ENCODE data around the gene PIP5K1A.
"Not testable (repeated sequence)": the region's sequence is repeated elsewhere in the genome, so short reads cannot be mapped to it uniquely, and the experiment has no call there.

PIP5K1A gene

DNA sequence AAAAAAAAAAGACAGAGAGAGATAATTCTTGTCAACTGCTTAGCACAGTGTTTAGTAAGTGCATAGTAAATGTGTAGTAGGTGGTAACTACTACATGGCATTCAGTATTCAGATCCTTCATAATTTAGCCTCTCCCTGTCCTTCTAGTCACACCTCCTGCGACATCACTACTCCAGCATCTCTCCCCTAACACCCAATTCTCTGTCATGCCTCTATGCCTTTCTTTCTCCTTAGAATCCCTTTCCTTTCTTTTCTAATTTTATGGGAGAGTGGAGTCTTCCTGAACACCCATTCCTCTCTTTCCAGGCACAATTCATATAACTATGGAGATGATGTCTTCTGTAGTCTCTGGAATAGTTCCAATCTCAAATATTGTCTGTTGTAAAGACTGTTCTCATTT lies 4.5 kb upstream of the PIP5K1A start:
- DNase-seq: no peak

DNA sequence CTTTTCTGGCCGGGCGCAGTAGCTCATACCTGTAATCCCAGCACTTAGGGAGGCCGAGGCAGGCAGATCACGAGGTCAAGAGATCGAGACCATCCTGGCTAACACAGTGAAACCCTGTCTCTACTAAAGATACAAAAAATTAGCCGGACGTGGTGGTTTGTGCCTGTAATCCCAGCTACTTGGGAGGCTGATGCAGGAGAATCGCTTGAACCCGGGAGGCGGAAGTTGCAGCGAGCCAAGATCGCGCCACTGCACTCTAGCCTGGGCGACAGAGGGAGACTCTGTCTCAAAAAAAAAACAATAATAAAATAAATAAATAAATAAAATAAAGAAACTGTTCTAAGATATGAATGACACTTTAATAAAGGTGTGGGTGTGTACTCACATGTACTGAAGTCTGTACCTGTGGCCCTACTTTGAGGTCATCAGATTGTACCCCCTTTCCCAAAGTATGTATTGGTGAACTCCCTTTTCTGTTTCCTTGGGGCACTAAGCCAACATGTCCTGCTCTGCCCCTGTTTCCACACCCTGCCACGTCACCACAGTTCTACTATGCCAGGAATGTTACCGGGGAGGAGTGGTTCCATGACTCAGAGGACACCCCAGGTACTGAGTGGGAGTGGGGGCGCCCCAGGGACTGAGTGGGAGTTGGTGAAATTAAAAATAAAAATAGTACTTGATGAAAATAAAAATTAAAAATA lies 3.3 kb upstream of the PIP5K1A start:
- not testable (repeated sequence) for DNase-seq

DNA sequence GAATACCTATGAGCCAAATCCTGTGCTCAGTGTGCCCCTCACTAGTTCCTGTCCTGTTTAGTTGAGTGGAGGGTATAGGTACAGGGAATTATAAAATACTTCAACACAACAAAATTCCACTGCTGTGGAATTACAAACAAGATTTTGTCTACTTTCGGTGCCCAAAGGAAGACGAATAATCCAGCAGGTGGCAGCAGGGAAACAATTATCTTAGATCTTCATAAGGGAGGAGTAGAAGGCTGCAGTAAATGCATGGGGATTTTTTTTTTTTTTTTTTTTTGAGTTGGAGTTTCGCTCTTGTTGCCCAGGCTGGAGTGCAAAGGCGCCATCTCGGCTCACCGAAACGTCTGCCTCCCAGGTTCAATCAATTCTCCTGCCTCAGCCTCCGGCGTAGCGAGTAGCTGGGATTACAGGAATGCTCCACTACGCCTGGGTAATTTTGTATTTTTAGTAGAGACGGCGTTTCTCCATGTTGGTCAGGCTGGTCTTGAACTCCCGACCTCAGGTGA lies 2.0 kb upstream of the PIP5K1A start:
- DNase-seq: no peak

DNA sequence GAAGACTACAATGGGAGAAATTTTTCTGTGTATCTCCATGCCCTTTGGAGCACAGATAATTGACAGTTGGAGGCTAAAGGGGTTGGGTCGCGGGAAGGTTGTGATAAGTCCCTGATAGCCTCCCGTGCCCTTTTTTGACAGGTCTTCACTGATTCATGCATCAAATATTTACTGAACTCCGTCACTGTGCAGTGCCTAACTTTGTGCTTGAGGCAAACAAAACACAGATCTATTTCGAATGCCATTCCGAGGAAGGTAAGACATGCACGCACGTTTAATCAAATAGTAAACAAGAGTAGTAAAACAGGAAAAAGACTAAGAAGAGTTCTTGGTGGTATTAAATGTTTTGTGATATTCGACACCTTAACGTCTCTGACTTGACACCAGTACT lies 494 bp upstream of the PIP5K1A start:
- no peak for DNase-seq

DNA sequence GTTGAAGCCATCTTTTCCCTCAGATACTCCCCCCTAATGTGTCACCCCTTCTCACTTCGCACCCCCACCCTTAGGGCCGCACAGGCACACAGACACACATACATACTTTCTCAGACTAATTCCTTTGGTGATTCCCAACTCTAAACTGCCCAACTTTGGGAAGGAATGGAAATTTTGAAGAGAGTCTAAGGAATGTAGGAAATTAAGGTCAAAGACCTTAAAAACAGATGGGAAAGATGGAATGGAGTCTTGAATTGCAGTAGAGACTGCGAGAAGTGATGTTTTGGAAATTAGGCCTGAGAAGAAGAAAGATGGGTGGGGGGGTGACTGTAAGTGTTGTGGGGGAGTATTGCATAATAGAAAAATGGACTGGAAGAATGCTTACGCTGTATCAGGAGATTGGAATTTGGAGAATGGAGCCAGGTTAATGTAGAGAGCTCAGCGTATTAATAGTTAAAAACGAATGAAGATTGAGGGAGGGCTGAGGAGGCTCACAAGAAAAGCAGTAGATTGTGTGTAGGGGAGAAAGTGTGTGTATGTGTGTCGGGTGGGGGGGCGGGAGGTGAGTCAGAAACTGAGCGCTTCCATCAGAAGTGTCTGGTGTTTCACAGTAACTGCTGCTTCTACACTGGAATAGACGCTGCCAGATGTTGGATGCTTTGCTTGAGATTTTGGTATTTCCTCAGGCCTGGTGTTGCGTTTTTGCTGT lies 1.7 kb downstream of the PIP5K1A start:
- no peak for DNase-seq

DNA sequence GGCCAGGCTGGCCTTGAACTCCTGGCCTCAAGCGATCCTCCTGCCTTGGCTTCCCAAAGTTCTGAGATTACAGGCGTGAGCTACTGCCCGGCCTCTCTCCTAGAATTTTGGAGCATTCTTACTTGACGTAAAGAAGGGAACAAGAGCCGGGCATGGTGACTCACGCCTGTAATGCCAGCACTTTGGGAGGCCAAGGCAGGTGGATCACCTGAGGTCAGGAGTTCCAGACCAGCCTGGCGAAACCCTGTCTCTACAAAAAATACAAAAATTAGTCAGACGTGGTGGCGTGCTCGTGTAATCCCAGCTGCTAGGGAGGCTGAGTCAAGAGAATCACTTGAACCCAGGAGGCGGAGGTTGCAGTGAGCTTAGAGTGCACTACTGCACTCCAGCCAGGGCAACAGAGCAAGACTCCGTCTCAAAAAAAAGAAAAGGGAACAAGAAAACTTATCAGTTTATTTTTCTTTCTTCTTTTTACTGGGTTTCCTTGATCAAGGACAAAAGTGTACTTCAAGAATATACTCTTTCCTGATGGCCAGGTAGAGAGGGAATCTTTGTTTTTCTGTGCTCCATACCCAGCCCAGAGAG lies 7.1 kb downstream of the PIP5K1A start:
- not testable (repeated sequence) for DNase-seq

DNA sequence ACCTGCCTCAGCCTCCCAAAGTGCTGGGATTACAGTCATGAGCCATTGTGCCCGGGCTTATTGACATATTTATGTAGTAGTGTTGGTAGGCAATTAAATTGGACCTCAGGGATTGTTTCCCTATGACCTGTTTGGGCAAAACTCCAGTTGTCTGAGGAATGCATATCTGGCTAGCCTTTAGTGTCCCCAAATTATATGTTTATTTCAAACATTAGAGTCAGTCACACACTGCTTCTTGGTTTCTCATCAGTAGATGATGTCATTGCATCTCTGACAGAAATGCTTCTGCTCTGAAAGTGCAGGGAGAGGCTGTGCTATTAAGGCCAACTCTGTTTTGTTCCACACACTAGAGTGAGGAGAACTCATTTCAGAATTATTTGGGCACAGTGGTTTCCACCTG lies 12.5 kb downstream of the PIP5K1A start:
- DNase-seq: no peak

DNA sequence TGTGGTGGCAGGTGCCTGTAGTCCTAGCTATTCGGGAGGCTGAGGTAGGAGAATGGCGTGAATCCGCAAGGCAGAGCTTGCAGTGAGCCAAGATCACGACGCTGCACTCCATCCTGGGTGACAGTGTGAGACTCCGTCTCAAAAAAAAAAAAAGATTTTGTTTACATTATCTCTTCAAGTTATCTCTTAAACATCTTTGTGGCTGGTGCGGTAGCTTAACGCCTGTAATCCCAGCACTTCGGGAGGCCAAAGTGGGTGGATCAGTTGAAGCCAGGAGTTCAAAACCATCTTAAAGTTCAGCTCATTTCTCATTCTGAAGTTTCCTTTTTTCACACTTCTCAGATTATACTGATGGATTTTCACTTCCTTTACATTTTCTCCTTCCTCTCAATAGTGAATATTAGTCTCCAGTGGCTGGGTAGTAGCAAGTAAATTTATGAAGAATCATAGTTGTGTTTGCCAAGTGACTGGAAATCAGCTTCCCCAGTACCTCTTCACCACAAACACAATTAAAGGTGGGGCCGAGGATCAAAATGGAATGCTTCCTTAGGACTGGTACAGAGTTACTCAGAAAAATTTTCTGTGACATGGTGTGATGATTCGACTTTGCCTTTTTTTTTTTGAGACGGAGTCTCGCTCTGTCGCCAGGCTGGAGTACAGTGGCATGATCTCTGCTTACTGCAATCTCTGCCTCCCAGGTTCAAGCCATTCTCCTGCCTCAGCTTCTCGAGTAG lies 13.8 kb downstream of the PIP5K1A start:
- no peak for DNase-seq

DNA sequence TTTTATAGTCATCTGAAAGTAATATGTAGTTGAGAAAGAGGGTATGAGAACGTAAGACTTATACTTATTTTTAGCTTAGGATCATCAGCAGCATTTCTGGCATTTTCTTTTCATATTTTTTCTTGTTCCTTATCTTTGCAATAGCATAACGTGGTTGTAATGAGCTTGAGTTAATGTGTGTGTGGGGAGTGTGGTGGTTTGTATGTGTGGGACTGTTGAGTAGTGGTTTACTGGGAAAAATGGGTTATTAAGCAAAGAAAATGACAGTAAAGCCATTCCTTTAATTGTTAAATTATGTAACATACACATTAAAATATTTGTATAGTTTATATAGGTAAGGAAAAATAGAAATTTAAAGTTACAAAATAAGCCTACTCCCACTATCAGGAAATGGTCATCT lies 15.2 kb downstream of the PIP5K1A start:
- no peak for DNase-seq

DNA sequence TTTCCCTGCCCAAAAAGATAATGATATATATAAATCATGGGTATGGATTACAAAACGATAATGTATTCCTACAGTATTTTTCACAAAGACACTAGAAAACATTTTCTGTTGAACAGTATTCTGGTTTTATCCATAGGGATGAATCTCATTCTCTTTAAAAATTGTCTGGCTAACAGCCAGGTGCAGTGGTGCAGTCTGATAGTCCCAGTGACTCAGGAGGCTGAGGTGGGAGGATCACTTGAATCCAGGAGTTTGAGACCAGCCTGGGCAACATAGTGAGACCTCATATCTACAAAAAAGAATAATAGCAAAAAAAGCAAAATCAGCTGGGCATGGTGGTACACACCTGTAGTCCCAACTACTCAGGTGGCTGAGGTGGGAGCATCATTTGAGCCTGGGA lies 23.3 kb downstream of the PIP5K1A start:
- no peak for DNase-seq

DNA sequence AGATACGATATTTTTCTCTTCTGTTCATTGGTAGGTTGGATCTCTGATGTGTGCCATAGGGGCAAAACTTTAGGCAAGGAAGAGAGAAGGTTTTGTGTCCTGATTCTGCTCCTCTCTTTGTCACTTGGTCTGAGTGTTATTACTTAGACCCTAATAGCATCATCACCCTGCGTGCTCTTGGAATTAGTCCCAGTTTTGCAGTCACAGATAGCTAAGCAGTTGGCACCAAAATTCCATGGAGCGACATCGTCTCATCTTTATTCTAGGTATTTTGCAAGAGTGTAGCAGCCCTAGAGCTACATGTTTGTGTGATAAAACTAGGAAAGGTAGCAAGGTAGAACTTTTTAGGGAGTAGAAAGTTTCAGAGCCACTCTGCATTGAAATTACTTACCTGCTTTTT lies 23.8 kb downstream of the PIP5K1A start:
- DNase-seq: no peak

DNA sequence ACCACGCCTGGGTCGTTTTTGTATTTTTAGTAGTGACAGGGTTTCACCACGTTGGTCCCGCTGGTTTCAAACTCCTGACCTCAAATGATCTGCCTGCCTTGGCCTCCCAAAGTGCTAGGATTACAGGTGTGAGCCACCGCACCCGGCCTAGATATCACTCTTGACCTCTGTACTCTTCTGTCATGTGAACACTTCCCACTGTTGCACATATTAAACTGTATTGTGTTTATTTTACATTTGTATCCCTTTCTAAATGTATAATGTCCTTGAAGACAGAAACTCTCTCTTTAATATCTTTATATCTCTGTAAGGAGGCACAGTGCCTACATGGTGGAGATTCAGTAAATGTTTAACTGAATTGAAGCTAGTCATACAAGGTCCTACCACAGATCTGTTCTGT lies 36.9 kb downstream of the PIP5K1A start:
- DNase-seq: no peak

DNA sequence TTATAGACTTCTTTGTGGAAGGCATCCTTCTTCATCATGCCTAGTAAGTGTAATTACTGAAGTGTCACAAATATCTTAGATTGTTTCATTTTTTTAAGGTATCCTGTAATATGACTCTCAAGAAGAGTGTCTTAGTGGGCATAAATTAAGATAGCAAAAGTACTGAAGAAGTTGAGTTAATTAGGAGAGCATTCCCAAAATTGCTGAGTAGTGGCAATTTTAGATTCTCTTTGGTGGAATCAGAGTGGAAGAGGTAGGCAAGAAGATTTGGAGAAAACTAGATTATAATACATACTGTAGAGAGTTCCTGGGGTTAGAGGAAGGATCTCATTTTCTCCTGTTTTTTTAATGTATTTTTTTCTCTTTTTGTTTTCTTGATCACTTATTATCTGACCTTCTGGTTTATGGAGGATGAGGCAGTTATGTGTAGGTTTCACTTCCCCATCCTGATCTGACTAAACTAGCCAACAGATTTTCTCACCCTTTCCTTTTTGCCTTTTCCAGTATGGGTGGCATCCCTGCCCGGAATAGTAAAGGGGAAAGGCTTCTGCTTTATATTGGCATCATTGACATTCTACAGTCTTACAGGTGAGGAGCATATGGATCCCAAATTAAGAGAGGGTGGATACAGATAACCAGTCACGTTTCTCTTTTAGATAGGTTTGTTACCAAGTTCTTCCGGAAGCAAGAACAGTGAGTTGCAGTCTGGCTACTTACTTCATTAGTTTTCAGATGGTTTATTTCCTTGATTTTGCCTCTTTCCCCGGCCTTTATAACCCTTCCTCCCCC lies 39.5 kb downstream of the PIP5K1A start:
- DNase-seq: no peak

DNA sequence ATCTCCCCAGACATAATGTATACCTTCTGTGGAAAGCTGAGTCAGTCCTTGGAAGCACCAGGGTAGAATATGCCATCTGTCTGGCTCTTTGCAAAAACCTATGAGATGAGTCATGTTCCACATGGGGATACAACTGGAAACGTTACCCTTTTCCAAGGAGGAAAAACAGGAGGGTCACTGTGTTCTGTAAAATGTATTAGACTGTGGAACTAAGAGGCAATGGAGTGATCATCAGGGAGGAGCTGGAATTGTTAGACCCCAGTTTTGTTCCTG lies 40.1 kb downstream of the PIP5K1A start:
- no peak for DNase-seq

DNA sequence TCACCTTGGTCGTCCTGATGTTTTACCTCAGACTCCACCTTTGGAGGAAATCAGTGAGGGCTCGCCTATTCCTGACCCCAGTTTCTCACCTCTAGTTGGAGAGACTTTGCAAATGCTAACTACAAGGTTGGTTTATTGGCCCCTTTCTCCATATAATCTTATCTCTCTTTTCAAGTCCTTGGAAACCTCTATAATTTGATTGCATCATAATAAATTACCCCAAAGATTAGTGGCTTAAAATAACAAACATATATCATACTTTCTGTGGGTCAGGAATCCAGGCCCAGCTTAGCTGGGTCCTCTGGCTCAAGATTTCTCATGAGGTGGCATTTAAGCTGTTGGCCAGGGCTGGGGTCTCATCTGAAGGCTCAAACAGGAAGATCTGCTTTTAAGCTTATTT lies 44.1 kb downstream of the PIP5K1A start:
- no peak for DNase-seq

DNA sequence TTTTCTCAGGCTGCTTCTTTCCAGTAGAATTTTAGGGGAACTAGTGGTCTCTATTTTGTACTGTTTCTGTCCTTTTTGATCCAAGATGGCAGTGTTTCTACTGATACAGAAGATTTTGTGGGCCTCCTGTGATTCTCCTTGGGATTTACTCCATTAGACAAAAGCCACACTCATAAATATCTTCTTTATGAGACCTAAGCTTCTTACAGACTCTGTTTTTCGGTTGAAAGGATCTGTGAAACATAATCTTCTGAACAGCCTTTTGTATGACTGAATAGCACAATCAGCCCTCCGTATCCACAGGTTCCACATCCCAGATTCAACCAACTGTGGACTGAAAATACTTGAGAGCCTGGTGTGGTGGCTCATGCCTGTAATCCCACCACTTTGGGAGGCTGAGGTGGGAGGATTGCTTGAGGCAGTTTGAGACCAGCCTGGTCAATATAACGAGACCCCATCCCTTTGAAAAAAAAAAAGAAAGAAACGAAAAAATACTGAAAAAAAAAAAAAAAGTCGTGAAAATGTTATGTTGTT lies 45.4 kb downstream of the PIP5K1A start:
- DNase-seq: no peak

DNA sequence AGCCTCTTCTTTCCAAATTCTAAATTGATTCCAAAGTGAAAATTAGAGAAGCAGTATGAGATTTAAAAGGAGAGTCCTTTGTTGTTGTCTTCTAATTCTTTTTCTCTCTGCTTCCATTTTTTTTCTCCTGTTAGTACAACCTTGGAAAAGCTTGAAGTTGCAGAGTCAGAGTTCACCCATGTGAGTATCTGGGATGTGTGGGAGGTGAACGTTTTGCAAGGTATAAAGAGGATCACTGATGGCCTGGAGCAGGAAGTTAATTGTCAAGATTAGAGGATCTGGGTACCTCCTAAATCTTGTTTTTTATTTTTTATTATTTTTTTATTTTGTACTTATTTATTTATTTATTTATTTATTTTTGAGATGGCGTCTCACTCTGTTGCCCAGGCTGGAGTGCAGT lies 48.4 kb downstream of the PIP5K1A start:
- DNase-seq: no peak

DNA sequence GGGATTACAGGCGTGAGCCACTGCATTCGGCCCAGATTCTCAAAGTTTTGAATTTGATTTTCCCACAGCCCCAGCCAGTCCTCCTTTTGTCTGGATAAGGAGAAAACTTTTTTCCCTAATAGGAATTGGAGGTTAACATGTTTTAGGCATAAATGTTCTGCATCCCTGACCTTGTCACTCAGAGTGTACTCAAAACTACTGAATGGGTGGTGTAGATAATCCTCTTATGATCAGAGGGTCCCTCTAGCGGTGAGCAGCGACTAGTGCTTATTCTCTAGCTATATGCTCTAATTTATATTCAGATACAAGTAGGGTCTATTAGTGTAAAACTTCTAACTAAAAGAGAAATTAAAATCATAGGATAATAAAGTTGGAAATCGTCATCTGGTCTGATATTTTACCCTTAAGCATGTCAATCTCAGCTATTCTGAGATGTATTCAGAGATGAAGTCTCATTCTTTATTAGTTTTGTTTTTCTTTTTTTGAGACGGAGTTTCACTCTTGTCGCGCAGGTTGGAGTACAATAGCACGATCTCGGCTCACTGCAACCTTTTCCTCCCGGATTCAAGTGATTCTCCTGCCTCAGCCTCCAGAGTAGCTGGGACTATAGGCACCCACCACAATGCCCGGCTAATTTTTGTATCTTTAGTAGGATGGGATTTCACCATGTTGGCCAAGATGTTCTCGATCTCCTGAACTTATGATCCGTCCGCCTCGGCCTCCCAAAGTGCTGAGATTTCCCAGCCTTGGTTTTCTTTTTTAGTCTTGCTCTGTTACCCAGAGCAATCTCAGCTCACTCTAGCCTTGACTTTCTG lies 53.5 kb downstream of the PIP5K1A start:
- DNase-seq: no peak

DNA sequence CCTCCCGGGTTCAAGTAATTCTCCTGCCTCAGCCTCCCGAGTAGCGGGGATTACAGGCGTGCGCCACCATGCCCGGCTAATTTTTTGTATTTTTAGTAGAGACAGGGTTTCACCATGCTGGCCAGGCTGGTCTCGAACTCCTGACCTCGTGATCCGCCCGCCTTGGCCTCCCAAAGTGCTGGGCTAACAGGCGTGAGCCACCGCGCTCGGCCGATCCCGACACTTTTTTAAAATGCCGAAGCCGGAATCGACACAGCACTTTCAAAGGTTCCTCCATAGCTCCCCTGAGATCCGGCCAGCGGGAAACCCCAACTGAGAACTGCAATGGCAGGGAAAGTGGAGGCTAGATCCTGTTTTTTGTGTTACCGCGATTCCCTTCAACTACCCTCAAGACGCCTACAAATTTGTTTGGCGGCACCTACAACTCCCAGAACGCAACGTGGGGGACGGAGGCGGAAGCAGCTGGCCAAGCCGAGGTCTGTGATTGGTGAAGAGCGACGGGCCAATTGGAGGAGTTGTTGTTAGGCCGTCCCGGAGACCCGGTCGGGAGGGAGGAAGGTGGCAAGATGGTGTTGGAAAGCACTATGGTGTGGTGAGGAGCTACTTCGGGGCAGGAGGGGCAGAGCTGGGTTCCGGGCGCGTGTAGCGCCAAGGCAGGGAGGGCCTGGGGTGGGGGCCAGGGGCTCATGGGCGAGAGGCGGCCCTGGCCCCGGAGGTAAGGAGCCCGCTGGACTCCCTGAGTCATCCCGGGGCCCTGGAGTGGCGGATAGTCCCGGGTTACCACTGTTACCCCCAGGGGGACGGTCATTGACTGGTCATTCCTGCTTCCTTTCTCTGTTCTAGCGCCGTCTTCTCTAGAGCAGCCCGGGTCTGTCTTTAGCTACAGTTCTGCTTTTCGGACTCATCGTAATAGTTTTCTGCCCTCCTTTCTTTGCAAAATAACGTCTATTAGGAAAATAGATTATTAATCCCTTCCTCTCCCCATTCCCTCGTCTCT lies 56.2 kb downstream of the PIP5K1A start, which contains the start of gene PSMD4:
Gene PSMD4, plus strand, starts transcription at position 518 of the 997 bp plus-strand sequence. Its CDS starts 49 bp downstream, at position 567.
- DNase-seq: no peak

DNA sequence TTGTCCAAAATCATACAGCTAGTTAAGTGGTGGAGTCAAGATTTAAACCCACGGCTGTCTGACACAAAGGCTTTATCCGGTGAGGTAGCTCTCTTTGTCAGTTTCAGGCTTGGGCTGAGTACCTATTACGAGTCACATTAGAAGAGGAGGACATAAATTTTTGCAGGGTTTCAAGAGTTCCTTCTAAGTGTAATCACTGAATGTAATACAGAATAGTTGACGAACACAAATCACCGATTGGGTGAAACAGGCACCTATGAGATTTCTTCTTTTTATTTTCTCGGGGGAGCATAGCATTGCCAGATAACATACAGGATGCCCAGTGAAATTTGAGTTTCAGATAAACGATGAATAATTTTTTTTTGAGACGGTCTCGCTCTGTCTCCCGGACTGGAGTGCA lies 57.0 kb downstream of the PIP5K1A start:
- no peak for DNase-seq

Measured in cortex of kidney (tissue), 1 donor.